GM13977 (cell line): Measurements from ENCODE around the gene PDZD7.

Source experiments
- DNase-seq: peaks from one replicate; pipeline ENCODE4 v3.0.0; 2012; ENCODE audit warnings: low spot score
- in situ Hi-C: fragments of 300-500 bp; cut with MboI; formaldehyde crosslinking; loops from one replicate; pipeline ENCODE4 v1.12.0; 2022; ENCODE audit warnings: low sequenced_read_pairs, low pct_unique_long_range_greater_than_20kb, mixed read lengths, inconsistent platforms; ENCODE audit not compliant: unreplicated experiment
- TF ChIP-seq, protein P1 (sequence below): IDR thresholded peaks from 2 replicates; pipeline ENCODE4 v1.5.1; 2012; ENCODE audit warnings: mild to moderate bottlenecking, control low read depth; ENCODE audit not compliant: insufficient read depth; ENCODE audit errors: extremely low read depth, missing control alignments

Gene PDZD7

GRCh38 chr10:101016814-101017213 is 14.1 kb downstream of the PDZD7 start:
- TF ChIP-seq, protein P1, sequence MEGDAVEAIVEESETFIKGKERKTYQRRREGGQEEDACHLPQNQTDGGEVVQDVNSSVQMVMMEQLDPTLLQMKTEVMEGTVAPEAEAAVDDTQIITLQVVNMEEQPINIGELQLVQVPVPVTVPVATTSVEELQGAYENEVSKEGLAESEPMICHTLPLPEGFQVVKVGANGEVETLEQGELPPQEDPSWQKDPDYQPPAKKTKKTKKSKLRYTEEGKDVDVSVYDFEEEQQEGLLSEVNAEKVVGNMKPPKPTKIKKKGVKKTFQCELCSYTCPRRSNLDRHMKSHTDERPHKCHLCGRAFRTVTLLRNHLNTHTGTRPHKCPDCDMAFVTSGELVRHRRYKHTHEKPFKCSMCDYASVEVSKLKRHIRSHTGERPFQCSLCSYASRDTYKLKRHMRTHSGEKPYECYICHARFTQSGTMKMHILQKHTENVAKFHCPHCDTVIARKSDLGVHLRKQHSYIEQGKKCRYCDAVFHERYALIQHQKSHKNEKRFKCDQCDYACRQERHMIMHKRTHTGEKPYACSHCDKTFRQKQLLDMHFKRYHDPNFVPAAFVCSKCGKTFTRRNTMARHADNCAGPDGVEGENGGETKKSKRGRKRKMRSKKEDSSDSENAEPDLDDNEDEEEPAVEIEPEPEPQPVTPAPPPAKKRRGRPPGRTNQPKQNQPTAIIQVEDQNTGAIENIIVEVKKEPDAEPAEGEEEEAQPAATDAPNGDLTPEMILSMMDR: no peak
- in situ Hi-C loops: no loop called here
- DNase-seq: no peak

- DNase-seq: no peak
- TF ChIP-seq, protein P1: no peak
- in situ Hi-C loops: no loop called here
Measured at GRCh38 chr10:101015582-101015973, 15.4 kb downstream of the PDZD7 start.

GRCh38 chr10:101014966-101015581 is 15.9 kb downstream of the PDZD7 start:
- in situ Hi-C loops: no loop called here
- TF ChIP-seq, protein P1: no peak
- DNase-seq: no peak

DNA sequence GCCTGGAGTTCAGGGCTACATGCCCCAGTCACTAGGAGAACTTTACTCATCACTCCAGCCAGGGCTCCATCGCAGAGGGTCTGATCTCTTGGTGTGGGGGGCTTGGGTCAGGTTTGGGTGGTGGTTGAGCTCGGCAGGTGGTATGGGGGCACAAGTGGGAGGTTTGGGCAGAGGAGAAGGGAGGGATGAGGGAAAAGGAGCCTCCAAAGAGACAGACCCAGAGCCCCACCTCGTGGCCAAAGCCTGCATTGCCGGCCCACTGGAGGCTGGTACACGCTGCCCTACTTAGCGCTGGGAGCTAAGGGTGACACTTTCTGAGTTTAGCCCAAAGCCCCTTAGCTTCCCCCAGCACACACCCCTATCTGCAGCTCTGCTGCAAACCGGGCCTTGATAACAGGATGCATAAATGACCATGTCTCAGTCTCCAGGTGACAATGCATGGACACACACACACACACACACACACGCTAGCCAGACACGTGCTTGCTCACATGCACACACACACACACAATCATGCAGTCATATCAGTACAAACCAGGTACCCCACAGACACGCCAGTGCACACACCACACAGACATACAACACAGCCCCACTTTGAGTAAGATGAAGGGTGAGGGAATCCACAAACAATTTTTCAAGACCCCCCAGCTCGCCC is 16.6 kb downstream of the PDZD7 start:
- in situ Hi-C loops: no loop called here

DNA sequence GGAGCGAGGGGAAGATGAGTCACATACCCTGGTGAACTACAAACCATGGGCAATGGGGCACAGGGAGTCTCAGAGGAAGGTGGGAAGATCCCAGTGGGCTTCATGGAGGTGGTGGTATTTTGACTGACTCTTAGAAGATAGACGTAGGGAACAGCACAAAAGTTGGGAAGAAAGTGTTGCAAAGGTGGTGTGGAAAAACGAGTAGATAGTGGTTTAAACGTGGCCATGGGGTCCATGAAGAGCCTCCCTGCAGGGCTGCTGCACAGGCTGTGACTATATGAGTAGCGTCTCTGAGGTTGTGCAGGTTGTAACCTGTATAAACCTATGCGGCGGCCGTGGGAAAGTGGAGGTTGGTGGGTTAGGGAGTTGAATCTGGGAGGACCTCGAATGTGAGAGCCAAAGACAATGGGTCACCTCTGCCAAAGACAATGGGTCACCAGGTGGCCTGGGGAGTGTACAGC is 17.5 kb downstream of the PDZD7 start:
- in situ Hi-C loops: no loop called here

More for the DNA sequence above, 16.6 kb downstream of the PDZD7 start:
- DNase-seq: peak; percentile 89
- TF ChIP-seq, protein P1: peak; percentile 94

DNA sequence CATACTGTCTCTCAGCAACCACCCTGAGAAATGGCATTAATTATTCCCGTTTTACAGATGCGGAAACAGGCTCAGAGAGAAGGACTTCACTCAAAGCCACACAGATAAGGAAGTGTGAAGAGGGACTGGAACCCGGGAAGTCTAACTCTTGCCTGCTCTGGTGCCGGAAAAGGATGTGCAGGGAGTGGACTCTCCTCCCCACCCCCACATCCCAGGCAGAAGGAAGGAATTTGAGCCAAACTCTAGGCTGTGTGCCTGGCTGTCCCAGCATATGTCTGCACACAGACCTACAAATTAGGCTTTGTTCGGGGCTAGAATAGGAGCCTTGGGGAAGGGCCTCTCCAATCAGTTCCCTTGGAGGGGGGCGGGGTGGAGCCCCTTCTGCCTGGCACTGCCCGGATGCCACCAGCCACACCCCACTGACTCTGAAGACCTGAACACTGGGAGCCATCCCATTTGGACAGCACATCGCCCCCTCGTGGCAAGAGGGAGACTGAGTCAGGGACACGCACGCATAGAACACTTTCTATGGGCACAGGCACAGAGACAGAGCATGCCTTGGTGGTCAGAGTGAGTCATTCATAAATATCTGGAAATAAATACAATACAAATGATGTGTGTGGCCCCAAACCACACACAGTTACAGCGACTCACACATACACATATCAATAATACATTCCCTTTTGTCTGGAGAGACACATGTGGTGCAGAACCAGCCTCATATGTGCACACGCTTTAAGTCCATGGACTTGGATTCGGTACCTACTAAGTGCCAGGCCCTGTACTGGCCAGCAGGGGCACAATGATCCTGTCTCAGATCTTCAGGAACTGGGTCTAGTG is 18.2 kb downstream of the PDZD7 start:
- TF ChIP-seq, protein P1: peak; percentile 86
- in situ Hi-C loops: no loop called here
- peak; percentile 86 for DNase-seq

More for the DNA sequence above, 17.5 kb downstream of the PDZD7 start:
- TF ChIP-seq, protein P1: no peak
- no peak for DNase-seq
